Measurements from ENCODE around the gene SHISA8. TPM values are rescaled to one million over a fixed set of nuclear protein-coding genes. Genes with fewer than 3 reads are reported as not detected.
A peak's percentile ranks its signal among the peaks of the same experiment; 100 is the strongest.

SHISA8 gene
- total RNA-seq, 1 donor from 2014 or later: not detected

GRCh38 chr22:41862530-41863266, 52.2 kb downstream of the SHISA8 start:
- Histone ChIP-seq H3K4me1 (peaks cover 13% of the 10 kb centered on the region), H3K27ac (peak overlapping the region; percentile 46), H3K36me3 (peaks cover 0 to 12% of the 10 kb centered on the region in 2 donors), H3K9me3 (no peaks in the 10 kb centered on the region), H3K27me3 (no peaks in the 10 kb centered on the region), H3K4me3 (no peak overlapping the region)
- intact Hi-C loops (cut with DNase I): no loop called here
- TF ChIP-seq CTCF (IDR thresholded peaks at IDR 0.05): no peak
- no peak for TF ChIP-seq POLR2AphosphoS5 (IDR thresholded peaks at IDR 0.05; ENCODE audit: insufficient read depth in 1 of 2, low read depth in 1 of 2)
- no peak for TF ChIP-seq POLR2A (IDR thresholded peaks at IDR 0.05)
- DNase-seq (ENCODE audit: extremely low spot score in 2 of 2): no peak

- intact Hi-C loops (cut with DNase I): no loop called here
- H3K4me1 ChIP-seq: peaks cover 19% of the 10 kb centered on the region
These were observed 52.7 kb downstream of the SHISA8 start for GRCh38 chr22:41862160-41862529.

More at GRCh38 chr22:41862160-41862529, 52.7 kb downstream of the SHISA8 start:
- DNase-seq (ENCODE audit: extremely low spot score in 2 of 2): no peak
- Histone ChIP-seq H3K36me3 (peaks cover 0 to 9% of the 10 kb centered on the region in 2 donors), H3K27me3 (no peaks in the 10 kb centered on the region), H3K4me3 (no peak overlapping the region), H3K9me3 (no peaks in the 10 kb centered on the region), H3K27ac (peak overlapping the region; percentile 46)
- TF ChIP-seq POLR2AphosphoS5 (IDR thresholded peaks at IDR 0.05; ENCODE audit: insufficient read depth in 1 of 2, low read depth in 1 of 2) (no peak), CTCF (IDR thresholded peaks at IDR 0.05) (no peak), POLR2A (IDR thresholded peaks at IDR 0.05) (no peak)

MicroRNA genes within 50 kb of the gene (microRNA counts, 767-probe panel; counts per million panel counts)
- 238 to 884 counts per million in 2 donors for microRNA hsa-miR-33a-5p

Small RNA genes within 50 kb of the gene (microRNA-seq; reads per million reads assigned to microRNA genes)
- gene MIR33A (ENCODE audit: borderline number of aligned reads, borderline replicate concordance): 13.4 reads per million, percentile 26 among the genes with 10 or more reads in this experiment

Small RNA genes within 50 kb of the gene (small RNA-seq; reads per million reads assigned to genes)
- not detected for gene MIR33A

Other genes starting within 250 kb of the SHISA8 start
- gene SNU13, start 226.2 kb downstream of the SHISA8 start, total RNA-seq: 113 TPM
- gene MEI1, start 215.6 kb downstream of the SHISA8 start, total RNA-seq: 6.4 TPM
- 8.8 TPM for gene CCDC134, start 114.4 kb downstream of the SHISA8 start, total RNA-seq
- 98.0 TPM for gene SREBF2, start 82.0 kb downstream of the SHISA8 start, total RNA-seq
- not detected for gene TNFRSF13C, start 11.7 kb upstream of the SHISA8 start, total RNA-seq
- not detected for gene CENPM, start 32.1 kb upstream of the SHISA8 start, total RNA-seq
- gene SEPTIN3, start 54.4 kb upstream of the SHISA8 start, total RNA-seq: 1.5 TPM
- 2.0 TPM for gene WBP2NL, start 83.7 kb upstream of the SHISA8 start, total RNA-seq
- gene NAGA, start 155.7 kb upstream of the SHISA8 start, total RNA-seq: 28.2 TPM
- 14.2 TPM for gene PHETA2, start 159.2 kb upstream of the SHISA8 start, total RNA-seq
- gene SMDT1, start 164.6 kb upstream of the SHISA8 start, total RNA-seq: 40.3 TPM
- 42.0 TPM for gene NDUFA6, start 175.7 kb upstream of the SHISA8 start, total RNA-seq
- 1.7 TPM for gene CYP2D6, start 215.7 kb upstream of the SHISA8 start, total RNA-seq

Data from vagina (tissue), 2 donors.